Measurements from ENCODE around the gene HMGXB4. TPM values are rescaled to one million over a fixed set of nuclear protein-coding genes. Genes with fewer than 3 reads are reported as not detected.

Gene HMGXB4
- total RNA-seq, 4 donors from 2014 or later, result 13.8 to 24.7 (median 19.9) TPM

- no peak for DNase-seq
- no peaks in the 10 kb centered on the region for H3K27me3 ChIP-seq
- intact Hi-C loops (cut with DNase I), result no loop called here
- no peaks in the 10 kb centered on the region for H3K36me3 ChIP-seq
- WGBS, 2 donors, result 93 to 94% methylated on average over 6 of the region's 6 CpGs
- no peak for TF ChIP-seq POLR2A (IDR thresholded peaks at IDR 0.05)
- TF ChIP-seq, protein P1, sequence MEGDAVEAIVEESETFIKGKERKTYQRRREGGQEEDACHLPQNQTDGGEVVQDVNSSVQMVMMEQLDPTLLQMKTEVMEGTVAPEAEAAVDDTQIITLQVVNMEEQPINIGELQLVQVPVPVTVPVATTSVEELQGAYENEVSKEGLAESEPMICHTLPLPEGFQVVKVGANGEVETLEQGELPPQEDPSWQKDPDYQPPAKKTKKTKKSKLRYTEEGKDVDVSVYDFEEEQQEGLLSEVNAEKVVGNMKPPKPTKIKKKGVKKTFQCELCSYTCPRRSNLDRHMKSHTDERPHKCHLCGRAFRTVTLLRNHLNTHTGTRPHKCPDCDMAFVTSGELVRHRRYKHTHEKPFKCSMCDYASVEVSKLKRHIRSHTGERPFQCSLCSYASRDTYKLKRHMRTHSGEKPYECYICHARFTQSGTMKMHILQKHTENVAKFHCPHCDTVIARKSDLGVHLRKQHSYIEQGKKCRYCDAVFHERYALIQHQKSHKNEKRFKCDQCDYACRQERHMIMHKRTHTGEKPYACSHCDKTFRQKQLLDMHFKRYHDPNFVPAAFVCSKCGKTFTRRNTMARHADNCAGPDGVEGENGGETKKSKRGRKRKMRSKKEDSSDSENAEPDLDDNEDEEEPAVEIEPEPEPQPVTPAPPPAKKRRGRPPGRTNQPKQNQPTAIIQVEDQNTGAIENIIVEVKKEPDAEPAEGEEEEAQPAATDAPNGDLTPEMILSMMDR (IDR thresholded peaks at IDR 0.05), result no peak
- no peak overlapping the region for H3K27ac ChIP-seq
- H3K4me1 ChIP-seq, result no peaks in the 10 kb centered on the region
- H3K9me3 ChIP-seq, result no peaks in the 10 kb centered on the region
- H3K4me3 ChIP-seq (replicated peaks in 1 of 3), result no peak overlapping the region
Observed at GRCh38 chr22:35214968-35215367, 42.3 kb upstream of the HMGXB4 start.

DNA sequence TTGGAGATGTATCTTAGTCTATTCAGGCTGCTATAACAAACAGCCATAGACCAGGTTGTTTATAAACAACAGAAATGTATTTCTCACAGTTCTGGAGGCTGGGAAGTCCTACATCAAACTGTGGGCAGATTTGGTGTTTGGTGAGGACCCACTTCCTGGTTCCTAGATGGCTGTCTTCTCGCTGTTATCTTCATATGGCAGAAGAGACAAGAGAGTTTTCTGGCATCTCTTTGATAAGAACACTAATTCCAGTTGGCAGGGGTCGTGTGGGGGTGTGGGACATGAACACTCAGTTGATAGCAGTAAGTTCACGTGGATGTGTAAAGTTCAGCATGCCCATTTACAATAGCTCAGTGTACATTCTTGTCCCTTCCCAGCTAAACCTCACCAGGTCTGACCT lies 41.3 kb upstream of the HMGXB4 start:
- H3K36me3 ChIP-seq, result no peaks in the 10 kb centered on the region
- DNase-seq, result no peak
- H3K27me3 ChIP-seq, result no peaks in the 10 kb centered on the region
- H3K4me3 ChIP-seq (replicated peaks in 1 of 3), result no peak overlapping the region
- TF ChIP-seq POLR2A (IDR thresholded peaks at IDR 0.05), result no peak
- TF ChIP-seq, protein P1 (IDR thresholded peaks at IDR 0.05), result no peak
- no peaks in the 10 kb centered on the region for H3K9me3 ChIP-seq
- H3K4me1 ChIP-seq, result no peaks in the 10 kb centered on the region
- WGBS, 2 donors, result 86 to 92% methylated on average over 3 of the region's 3 CpGs
- no peak overlapping the region for H3K27ac ChIP-seq
- intact Hi-C loops (cut with DNase I), result no loop called here

DNA sequence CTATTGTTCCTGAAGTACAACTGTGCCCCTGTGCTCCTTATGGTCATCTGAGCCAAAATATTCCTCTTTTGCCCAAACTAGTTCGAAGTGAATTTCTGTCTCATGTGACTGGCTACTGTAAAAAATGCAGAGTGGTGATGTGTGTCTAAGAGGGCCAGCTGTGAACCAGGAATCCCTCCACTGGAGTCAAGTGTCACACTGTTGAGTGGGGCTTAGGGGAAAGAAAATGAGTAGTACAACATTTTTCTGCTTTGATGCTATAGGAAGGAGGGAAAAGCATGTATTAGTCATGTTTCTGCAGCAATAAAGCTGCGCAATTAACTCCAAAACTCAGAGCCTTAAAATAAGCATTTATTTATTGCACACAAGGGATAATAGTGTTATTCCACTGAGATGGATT lies 39.8 kb upstream of the HMGXB4 start:
- Histone ChIP-seq H3K4me1 (no peaks in the 10 kb centered on the region), H3K4me3 (replicated peaks in 1 of 3) (no peak overlapping the region), H3K9me3 (no peaks in the 10 kb centered on the region), H3K36me3 (no peaks in the 10 kb centered on the region), H3K27me3 (no peaks in the 10 kb centered on the region), H3K27ac (no peak overlapping the region)
- DNase-seq, result no peak
- intact Hi-C loops (cut with DNase I), result no loop called here
- 44 to 48% methylated on average over 2 of the region's 2 CpGs for WGBS, 2 donors
- TF ChIP-seq, protein P1 (IDR thresholded peaks at IDR 0.05), result no peak
- no peak for TF ChIP-seq POLR2A (IDR thresholded peaks at IDR 0.05)

DNA sequence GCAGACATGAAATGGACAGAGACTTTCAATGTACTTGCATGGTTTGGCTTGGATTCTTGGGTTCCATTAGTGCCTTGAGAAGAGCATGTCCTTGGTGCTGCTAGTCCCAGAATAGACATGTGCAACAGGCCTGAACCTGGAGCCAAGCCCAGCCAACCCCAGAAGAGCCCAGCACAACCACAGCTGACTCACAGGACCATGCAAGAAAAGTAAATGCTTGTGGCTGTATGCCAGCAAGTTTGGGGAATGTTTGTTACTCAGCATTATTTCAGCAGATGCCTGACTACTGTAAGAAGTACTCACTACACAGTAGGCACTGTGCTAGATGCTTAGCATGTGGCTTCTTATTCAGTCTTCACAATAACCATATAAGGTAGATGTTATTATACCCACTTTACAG lies 39.2 kb upstream of the HMGXB4 start:
- H3K36me3 ChIP-seq, result no peaks in the 10 kb centered on the region
- H3K9me3 ChIP-seq, result no peaks in the 10 kb centered on the region
- no peak for DNase-seq
- H3K27me3 ChIP-seq, result no peaks in the 10 kb centered on the region
- intact Hi-C loops (cut with DNase I), result no loop called here
- TF ChIP-seq, protein P1 (IDR thresholded peaks at IDR 0.05), result no peak
- no peak for TF ChIP-seq POLR2A (IDR thresholded peaks at IDR 0.05)
- H3K27ac ChIP-seq, result no peak overlapping the region
- H3K4me3 ChIP-seq (replicated peaks in 1 of 3), result no peak overlapping the region
- H3K4me1 ChIP-seq, result no peaks in the 10 kb centered on the region

DNA sequence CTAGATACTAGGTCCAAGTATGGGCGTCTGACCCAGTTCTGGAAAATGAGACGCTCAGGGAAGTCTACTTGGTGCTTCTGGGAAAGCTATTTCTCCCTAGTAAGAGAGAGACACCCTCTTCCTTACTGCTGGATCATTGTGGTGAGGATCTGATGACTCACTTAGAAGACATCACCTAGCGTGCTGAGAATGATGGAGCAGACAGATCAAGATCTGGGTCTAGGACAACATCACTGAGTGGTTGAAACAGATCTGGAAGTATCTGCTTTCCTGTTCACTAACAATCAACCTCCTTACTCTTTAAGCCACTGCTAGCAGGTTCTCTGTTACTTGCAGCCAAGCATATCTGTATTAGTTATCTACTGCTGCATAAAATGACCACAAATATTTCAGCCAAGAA lies 38.3 kb upstream of the HMGXB4 start:
- no peaks in the 10 kb centered on the region for H3K27me3 ChIP-seq
- H3K4me1 ChIP-seq, result no peaks in the 10 kb centered on the region
- no peak overlapping the region for H3K4me3 ChIP-seq (replicated peaks in 1 of 3)
- H3K27ac ChIP-seq, result no peak overlapping the region
- 74 to 87% methylated on average over 3 of the region's 3 CpGs for WGBS, 2 donors
- no peaks in the 10 kb centered on the region for H3K36me3 ChIP-seq
- H3K9me3 ChIP-seq, result no peaks in the 10 kb centered on the region
- no peak for DNase-seq
- intact Hi-C loops (cut with DNase I), result no loop called here
- TF ChIP-seq, protein P1 (IDR thresholded peaks at IDR 0.05), result no peak
- TF ChIP-seq POLR2A (IDR thresholded peaks at IDR 0.05), result no peak

All from thyroid gland (tissue), 4 donors.